Measurements from ENCODE around the gene CHMP3.

The CHMP3 gene

GRCh38 chr2:86603905-86604304, 40.7 kb upstream of the CHMP3 start:
- H3K9me3 ChIP-seq (replicated peaks; ENCODE audit: insufficient read depth, low read length), result no peaks in the 10 kb centered on the region
- H3K36me3 ChIP-seq (replicated peaks; ENCODE audit: insufficient read depth, low read length), result peaks cover 12% of the 10 kb centered on the region
- H4K20me1 ChIP-seq (ENCODE audit: insufficient read depth, low read length), result no peaks in the 10 kb centered on the region

DNA sequence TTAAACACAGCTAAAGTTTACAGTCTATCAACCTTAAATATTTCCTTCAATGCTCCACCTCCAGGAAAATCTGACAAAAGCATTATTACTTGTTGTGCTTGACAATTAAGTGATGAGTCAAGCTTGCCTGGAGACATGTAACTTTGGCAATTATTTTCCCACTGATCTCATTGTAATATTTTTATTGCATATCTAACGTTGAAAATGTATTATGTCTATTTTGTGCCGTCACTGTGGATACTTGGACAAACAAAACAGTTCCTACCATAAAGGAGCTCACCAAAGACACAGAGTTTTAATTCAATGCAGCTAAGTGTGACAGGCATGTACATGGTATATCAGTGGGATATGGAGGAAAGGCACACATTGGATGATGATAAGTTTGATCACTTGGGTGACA, 35.7 kb upstream of the CHMP3 start:
- Histone ChIP-seq H3K9ac (ENCODE audit: low read length) (no peak overlapping the region), H3K9me2 (replicated peaks; ENCODE audit: insufficient read depth, low read length) (no peaks in the 10 kb centered on the region), H3K79me2 (ENCODE audit: low read length) (no peaks in the 10 kb centered on the region), H2AFZ (ENCODE audit: low read length) (no peak overlapping the region), H3K27ac (ENCODE audit: low read length) (no peak overlapping the region), H3K4me1 (ENCODE audit: low read length) (no peaks in the 10 kb centered on the region), H3F3A (ENCODE audit: insufficient read depth, low read length) (no peaks in the 10 kb centered on the region), H3K36me3 (replicated peaks; ENCODE audit: insufficient read depth, low read length) (no peaks in the 10 kb centered on the region), H3K4me3 (ENCODE audit: low read length) (no peak overlapping the region), H4K20me1 (ENCODE audit: insufficient read depth, low read length) (no peaks in the 10 kb centered on the region), H3K9me3 (replicated peaks; ENCODE audit: insufficient read depth, low read length) (no peaks in the 10 kb centered on the region), H3K4me2 (ENCODE audit: low read depth, low read length) (no peak overlapping the region), H3K27me3 (replicated peaks; ENCODE audit: insufficient read depth, low read length) (no peaks in the 10 kb centered on the region)
- TF ChIP-seq EZH2phosphoT487 (IDR thresholded peaks at IDR 0.05; ENCODE audit: low read length) (no peak), EZH2 (optimal IDR thresholded peaks at IDR 0.05; ENCODE audit: low read depth, low read length) (no peak)
- TF ChIP-seq, protein P1, sequence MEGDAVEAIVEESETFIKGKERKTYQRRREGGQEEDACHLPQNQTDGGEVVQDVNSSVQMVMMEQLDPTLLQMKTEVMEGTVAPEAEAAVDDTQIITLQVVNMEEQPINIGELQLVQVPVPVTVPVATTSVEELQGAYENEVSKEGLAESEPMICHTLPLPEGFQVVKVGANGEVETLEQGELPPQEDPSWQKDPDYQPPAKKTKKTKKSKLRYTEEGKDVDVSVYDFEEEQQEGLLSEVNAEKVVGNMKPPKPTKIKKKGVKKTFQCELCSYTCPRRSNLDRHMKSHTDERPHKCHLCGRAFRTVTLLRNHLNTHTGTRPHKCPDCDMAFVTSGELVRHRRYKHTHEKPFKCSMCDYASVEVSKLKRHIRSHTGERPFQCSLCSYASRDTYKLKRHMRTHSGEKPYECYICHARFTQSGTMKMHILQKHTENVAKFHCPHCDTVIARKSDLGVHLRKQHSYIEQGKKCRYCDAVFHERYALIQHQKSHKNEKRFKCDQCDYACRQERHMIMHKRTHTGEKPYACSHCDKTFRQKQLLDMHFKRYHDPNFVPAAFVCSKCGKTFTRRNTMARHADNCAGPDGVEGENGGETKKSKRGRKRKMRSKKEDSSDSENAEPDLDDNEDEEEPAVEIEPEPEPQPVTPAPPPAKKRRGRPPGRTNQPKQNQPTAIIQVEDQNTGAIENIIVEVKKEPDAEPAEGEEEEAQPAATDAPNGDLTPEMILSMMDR (IDR thresholded peaks at IDR 0.05; ENCODE audit: low read length), result no peak
- no peak for DNase-seq

More at GRCh38 chr2:86603905-86604304, 40.7 kb upstream of the CHMP3 start:
- Histone ChIP-seq H3F3A (ENCODE audit: insufficient read depth, low read length) (no peaks in the 10 kb centered on the region), H3K9me2 (replicated peaks; ENCODE audit: insufficient read depth, low read length) (no peaks in the 10 kb centered on the region), H3K4me3 (ENCODE audit: low read length) (no peak overlapping the region), H3K79me2 (ENCODE audit: low read length) (no peaks in the 10 kb centered on the region), H2AFZ (ENCODE audit: low read length) (no peak overlapping the region), H3K27me3 (replicated peaks; ENCODE audit: insufficient read depth, low read length) (no peaks in the 10 kb centered on the region), H3K4me2 (ENCODE audit: low read depth, low read length) (no peak overlapping the region), H3K4me1 (ENCODE audit: low read length) (no peaks in the 10 kb centered on the region), H3K9ac (ENCODE audit: low read length) (no peak overlapping the region), H3K27ac (ENCODE audit: low read length) (no peak overlapping the region)
- DNase-seq, result no peak
- TF ChIP-seq EZH2phosphoT487 (IDR thresholded peaks at IDR 0.05; ENCODE audit: low read length), result no peak
- TF ChIP-seq EZH2 (optimal IDR thresholded peaks at IDR 0.05; ENCODE audit: low read depth, low read length), result no peak
- TF ChIP-seq, protein P1 (IDR thresholded peaks at IDR 0.05; ENCODE audit: low read length), result no peak

DNA sequence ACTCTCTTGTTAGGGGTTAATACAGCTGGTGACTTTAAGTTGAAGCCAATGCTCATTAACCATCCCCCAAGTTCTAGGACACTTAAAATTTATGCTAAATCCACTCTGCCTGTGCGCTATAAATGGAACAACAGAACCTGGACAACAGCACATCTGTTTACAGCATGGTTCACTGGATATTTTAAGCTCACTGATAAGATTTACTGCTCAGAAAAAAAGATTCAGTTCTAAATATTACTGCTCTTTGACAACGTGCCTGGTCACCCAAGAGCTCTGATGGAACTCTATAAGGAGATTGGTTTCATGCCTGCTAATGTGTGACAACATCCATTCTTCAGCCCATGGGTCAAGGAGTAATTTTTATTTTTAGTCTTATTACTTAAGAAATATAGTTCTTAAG, 32.9 kb upstream of the CHMP3 start:
- no peak for DNase-seq
- Histone ChIP-seq H3F3A (ENCODE audit: insufficient read depth, low read length) (no peaks in the 10 kb centered on the region), H4K20me1 (ENCODE audit: insufficient read depth, low read length) (no peaks in the 10 kb centered on the region), H3K4me3 (ENCODE audit: low read length) (no peak overlapping the region), H3K9ac (ENCODE audit: low read length) (no peak overlapping the region), H3K36me3 (replicated peaks; ENCODE audit: insufficient read depth, low read length) (no peaks in the 10 kb centered on the region), H2AFZ (ENCODE audit: low read length) (no peak overlapping the region), H3K4me1 (ENCODE audit: low read length) (no peaks in the 10 kb centered on the region), H3K4me2 (ENCODE audit: low read depth, low read length) (no peak overlapping the region), H3K27ac (ENCODE audit: low read length) (no peak overlapping the region), H3K9me3 (replicated peaks; ENCODE audit: insufficient read depth, low read length) (no peaks in the 10 kb centered on the region), H3K27me3 (replicated peaks; ENCODE audit: insufficient read depth, low read length) (no peaks in the 10 kb centered on the region), H3K9me2 (replicated peaks; ENCODE audit: insufficient read depth, low read length) (no peaks in the 10 kb centered on the region), H3K79me2 (ENCODE audit: low read length) (no peaks in the 10 kb centered on the region)
- TF ChIP-seq, protein P1 (IDR thresholded peaks at IDR 0.05; ENCODE audit: low read length), result no peak
- no peak for TF ChIP-seq EZH2phosphoT487 (IDR thresholded peaks at IDR 0.05; ENCODE audit: low read length)
- no peak for TF ChIP-seq EZH2 (optimal IDR thresholded peaks at IDR 0.05; ENCODE audit: low read depth, low read length)

All from MM.1S (cell line).